ENCODE measurements around the gene SLC26A9.

Gene SLC26A9

DNA sequence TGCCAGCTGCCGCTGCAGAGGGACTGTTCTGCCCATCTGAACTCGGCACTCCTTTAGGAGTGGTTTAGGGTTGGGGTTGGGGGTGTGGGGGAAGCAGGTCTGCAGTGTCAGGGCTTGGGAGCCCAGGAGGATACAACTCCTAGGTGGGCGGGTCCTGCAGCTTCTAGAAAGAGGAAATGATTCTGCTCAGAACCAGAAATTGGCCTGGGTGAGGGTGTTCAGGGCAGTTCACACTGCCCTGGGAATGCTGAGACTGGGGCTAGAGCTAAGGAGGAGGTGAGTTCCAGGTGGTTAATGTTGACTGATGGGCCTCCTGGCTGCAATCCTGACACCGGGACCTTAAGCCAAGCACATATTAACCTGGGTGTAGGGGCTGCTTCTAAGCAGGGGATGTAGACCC lies 4.8 kb upstream of the SLC26A9 start:
- DNase-seq = no peak

DNA sequence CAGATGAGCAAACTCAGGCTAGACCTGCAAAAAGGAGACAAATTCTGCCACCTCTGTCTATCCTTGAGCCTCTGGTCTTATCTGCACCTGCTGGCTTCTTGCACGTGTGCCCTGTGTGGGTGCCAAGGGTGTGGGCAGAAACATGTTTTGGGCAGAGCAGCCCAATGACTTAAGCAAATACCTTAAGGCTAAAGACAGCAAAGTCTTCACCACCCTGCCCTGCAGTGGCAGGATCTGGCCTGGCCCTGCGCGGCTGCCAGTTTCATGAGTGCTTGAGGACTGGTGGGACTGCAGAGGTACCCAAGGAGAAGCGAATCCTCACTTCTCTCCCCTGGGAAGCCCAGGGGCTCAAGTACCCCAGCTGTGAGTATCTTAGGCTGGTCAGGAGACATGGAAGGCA lies 3.8 kb upstream of the SLC26A9 start:
- DNase-seq = no peak

DNA sequence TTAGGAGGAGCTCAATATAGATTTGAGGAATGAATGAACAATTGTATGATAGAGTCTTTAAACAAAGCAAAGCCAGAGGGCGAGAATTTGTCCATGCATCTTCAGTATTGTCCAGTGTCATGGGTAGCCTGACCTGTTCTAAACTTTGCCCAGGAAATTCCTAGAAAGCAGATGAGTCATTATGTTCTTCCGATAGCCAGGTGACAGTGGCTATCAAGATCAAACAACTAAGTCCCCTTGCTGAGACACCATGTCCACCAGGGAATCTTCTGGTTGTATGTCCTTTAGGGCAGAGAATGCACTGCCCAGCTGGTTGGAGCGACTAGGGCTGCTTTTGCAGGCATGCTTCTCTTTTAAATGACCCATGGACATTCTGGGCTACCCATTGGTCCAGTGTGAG lies 1.8 kb upstream of the SLC26A9 start:
- DNase-seq = no peak

DNA sequence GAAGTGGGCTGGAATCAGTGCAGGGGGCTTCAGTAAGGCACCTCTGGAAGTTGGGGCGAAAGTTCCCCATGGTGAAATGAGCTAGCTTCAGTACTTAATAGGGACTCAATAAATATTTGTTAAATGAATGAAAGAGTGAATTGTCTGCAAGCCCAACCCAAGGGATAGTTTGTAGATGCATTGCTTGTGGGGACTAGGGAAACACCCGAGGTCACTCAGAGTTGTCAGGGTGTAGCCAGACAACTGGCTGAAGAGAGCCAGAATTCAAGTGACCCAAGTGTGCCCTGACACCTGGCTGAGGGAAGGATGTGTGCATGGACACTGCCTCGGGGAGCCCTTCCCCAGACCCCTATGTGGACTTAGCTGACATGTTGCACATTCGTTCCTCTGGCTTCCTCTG lies 1.3 kb upstream of the SLC26A9 start:
- DNase-seq = no peak

DNA sequence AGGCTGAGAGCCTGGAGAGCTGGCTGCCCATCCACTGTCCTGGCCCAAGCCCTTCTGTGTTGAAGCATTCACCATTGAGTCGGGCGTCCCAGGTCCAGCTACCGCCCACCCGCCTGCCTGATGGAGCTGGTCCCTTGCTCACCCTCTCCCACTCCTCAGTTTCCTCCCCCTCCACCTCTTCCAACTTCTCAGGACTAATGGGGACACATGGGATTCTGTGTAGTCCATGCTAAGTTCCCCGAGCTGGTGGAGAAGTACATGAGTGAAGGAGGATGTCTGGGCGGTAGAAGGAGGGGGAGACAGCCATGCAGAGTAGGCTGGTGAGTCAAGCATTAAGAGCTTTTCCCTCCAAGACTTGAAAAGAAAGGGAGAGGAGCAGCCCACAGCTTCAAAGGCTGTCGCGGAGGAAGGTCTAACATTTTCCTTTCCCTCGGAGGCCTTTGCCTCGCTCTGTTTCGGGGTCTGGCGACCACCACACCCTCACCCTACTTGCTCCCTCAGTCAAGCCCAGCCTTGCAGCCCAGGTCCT lies 561 bp downstream of the SLC26A9 start:
- DNase-seq = no peak

DNA sequence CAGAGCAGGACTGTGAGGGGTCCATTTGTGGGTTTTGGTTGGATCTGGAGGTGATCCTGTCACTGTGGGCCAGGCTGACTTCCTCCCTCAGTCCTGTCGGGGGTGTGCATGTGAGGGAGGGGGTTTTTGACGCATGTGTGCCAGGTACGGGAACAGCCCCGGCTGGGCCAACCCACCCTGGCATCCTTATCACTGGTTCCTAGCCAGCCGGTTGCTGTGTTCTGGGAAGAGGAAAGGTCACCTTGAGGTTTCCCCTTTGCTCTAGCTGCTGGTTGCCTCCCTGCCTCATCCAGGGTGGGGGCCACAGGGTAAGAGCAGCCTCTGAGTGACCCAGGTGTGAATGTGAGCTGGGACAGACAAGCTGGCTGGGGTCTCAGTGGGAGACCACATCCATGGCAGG lies 2.5 kb downstream of the SLC26A9 start:
- DNase-seq = no peak

DNA sequence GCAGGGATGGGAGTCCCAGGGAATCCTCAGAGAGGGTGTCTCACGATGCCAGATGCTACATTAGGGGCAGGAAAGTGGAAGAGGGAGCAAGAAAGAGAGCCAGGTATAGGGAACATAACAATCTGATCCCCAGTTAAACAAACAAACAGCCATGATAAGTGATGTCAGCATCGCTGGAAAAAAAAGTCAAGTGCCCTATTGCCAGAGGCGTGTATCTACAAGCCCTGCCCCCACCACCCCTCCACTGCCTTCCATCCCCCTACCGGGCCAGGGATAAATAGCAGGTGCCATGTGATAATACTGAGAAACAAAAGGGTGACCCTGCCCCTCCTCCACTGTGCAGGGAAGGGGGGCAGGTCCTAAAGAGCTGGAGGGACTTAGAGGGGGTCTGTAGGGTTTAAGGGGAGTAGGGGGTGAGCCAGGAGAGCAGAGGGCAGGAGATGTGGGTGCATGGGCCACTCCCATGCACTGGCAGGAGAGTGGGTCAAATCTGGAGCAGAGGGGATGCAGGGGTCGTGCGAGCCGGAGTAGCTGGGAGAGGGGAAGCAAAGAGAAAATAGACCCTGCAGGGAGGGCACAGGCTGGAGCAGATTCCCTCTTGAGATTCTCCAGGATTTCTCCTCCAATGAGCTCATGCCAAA lies 3.4 kb downstream of the SLC26A9 start:
- no peak for DNase-seq

DNA sequence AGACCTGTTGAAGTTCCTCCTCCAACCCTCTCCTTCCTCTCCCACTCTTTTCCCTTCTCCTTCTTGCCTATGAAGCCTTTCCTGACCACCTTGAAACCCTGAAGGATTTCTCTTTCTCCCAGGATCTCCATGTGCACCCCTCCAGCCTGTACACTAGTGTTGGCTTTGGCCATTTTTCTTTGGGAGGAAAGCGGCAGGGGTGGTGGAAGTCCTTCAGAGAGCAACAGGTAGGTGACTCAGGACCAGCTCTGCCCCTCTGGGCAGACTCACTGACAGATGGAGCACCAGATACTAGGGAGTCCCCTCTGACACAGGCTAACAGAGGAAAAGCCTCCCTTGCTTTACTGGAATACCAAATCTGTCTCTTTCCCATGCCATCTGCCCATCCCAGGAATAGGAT lies 4.6 kb downstream of the SLC26A9 start:
- no peak for DNase-seq

DNA sequence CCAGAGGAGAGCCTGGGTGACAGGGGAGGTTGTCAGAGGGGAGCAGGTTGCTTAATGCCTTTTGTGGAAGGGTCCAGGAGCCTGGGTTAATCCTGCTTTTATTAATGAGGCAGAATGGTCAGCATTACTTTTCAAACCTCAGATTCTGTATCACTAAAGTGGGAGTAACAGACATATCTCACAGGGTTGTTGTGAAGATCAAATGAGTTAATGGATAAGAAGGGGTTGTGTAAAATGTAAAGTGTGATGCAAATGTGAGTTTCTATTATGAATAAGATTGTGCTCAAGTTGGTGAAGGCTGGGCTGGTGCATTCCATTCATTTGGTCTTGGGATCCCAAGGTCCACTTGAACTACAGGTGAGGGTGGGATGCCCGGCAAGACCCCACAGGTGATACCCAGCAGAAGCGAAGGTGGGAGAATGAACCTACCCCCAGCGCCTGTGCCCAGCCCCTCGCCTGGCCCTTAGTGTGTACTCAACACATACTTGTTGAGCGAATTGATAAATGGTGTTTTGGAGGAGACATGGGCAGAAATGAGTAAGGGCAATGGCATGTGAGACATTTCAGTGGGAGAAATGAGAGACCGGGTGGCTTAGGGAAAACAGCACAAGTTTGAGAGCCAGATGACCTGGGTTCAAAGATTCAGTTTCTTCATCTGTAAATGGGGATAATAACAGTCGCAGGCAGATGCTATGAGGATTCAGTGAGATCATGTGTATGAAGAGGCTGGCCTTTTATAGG lies 6.2 kb downstream of the SLC26A9 start:
- no peak for DNase-seq

DNA sequence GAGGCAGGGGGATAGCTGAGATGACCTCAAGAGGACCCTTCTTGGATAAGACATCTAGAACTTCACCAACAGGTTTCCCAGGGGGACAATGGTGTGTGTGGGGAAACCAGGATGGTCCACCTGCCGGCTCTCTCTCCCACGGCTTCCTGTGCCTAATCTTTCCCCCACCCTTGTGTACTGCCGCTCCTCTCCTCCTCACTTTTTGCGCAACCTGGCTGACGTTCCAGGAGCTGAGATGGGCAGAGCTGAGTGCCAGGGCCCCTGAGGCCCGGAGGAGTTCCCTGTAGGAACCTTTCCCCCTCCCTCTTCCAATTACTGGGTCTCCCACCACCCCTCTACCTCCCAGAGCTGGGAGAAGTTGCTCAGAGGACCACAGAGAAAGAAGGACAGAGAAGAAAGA lies 6.9 kb downstream of the SLC26A9 start:
- DNase-seq = no peak

DNA sequence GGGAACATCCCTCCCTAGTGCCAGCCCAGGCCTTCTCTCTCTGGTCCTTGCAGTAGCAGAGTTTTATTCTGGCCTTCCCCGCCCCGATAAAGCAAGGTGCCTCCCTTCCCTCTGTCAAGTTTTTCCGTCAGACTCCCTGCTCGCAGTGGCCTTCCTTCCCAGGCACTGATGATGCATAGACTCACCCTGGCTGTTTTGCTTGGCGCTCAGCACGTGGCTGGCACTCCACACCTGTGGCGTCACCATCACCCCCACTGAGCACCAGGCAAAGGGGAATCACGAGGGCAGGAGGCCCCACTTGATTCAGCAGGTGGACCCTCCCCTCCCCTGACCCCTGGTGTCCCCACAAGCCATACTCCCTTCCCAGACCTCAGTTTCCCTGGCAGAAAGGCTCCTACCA lies 7.4 kb downstream of the SLC26A9 start:
- no peak for DNase-seq

DNA sequence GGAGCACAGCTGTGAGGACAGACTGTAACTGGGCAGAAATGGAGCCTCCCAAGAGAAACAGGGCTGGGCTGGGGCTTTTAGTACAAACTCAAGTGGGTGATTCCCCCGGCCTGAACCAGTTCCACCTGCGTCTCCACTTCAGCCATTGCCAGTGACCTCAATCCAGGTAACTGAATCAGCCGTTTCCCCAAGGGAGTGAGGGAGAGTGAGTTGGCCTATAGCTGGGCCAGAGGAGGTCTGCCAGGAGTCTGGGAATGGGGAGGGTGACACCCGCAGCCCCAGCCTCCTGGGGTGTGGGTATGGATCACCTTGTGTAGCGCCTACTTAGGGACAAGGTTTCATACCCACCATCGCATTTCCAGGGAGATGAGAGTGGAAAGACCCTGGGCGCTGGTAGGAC lies 8.5 kb downstream of the SLC26A9 start:
- no peak for DNase-seq

DNA sequence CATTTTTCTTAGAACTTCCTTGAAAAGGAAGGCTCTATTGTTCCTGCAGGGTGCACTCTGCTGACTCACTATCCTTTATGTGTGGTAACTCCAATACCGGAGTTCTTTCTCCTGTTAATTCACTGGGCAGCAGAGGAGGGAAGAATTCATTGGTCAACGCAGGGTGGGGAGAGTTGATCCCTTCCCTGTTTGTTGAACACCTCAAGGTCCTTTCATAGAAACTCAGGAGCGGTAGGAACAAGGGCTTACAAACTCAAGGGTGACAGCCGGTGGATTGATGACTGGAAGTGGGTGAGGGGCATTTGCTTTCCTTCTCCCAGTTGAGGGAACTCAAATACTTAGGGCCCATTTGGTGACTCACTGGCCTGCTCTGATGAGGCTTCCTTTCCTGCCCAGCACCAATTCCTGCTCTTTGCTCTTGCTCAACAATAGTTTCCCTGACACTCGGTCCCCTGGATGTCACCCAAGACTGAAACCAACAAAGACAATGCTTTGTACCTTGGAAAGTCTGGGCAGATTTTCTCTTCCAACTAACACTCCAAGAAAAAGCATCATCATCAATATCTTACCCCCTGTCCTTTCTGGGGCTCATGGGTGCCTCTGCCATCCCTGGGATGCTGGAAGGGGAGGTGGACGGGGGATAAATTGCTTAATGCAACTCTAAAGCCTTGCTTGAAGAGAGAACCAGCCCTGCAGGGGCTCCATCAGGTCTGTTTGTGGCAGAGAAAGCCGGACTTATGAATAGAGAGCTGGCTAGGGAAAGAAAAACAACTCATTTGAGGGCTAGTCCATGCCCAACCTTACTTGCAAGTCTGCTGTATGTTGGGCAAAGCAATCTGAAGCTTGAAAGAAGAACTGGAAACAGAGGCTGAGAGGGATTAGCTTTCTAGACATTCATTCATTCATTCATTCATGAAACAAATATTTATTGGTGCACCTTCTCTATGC lies 9.3 kb downstream of the SLC26A9 start:
- no peak for DNase-seq

DNA sequence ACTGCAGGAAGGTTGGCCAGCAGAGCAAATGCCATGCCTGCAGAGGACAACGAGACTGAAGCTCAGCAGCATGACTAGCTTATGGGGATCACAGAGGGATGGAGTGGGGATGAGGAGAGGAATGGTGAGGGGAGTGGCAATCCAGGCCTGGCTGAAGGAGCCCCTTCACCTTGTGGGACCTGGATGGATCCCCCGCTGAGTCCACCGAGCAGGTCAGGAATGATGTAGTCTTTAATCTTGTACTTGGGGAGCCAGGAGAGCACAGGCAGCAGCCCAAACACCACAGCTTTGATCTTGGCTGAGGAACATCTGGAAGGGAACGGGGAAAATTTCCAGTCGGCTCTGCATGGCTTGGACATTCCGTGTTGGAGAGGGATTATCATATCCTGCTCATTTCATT lies 10.5 kb downstream of the SLC26A9 start:
- no peak for DNase-seq

DNA sequence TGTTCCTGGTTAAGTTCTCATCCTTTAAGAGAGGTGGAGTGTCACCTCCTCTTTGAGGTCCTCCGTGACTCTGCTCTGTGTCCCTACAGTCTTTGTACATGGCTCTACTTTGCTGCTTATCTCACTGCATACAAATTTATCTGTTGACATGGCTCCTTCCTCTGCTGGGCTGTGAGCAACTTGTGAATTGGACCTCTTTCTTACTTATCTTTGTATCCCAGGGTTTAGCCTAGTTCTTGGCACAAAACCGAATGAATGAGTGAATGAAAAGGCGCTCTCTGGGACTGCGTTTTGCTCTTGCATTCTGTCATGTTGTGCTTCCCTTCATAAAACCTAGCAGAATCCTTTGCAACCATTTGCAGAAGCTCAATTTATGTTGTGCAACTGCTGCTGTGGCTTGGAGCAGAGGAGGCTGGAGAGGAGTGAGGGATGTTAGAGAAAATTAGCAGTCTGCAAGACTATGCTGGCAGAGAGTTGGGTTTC lies 12.4 kb downstream of the SLC26A9 start:
- DNase-seq = no peak

DNA sequence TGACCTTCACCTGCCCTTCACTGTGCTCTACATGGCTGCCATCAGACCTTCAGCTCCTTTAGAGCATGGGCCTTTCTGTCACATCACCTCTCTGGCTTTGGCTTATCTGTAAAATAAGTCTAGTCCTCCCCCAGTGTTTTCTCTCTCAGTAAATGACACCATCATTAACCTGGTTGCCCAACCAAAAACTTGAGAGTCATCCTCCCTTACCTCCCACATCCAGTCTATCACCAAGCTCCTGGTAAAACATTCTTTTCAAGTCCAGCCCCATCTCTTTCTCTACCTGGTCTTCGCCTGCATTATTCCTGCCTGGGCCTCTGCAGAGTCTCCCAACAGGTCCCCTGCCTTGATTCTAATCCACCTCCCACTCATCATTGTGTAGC lies 13.1 kb downstream of the SLC26A9 start:
- no peak for DNase-seq

DNA sequence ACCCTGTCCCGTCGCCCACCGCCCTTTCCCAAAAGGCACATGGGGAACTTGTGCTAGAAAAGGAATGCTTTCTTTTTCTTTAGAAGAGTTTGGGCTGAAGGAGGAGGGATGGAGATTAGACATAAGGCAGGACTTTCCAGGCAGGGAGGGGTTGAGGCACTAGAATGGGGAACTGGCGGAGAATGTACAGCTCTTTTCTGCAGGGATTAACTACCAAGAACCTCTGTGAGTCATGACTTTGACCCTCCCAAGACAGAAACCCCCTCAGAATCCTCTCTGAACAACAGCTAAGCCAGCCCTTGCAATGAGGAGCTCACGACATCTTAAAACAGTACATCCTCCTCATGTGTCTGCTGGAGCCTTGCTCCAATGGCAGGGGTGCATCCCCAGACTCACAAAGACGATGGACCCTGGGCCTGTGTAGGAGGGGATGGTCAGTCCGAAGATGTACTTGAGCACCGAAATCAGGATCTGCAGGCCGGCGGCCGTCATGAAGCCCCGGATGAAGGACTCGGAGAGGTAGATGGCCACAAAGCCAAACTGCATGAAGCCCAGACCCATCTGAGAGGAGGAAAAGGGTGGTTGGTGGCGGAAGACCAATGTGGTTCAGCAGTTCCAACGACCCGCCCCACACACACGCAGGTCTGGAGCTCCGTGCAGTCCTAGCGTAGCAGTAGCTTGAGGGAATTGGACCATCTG lies 13.6 kb downstream of the SLC26A9 start:
- no peak for DNase-seq

DNA sequence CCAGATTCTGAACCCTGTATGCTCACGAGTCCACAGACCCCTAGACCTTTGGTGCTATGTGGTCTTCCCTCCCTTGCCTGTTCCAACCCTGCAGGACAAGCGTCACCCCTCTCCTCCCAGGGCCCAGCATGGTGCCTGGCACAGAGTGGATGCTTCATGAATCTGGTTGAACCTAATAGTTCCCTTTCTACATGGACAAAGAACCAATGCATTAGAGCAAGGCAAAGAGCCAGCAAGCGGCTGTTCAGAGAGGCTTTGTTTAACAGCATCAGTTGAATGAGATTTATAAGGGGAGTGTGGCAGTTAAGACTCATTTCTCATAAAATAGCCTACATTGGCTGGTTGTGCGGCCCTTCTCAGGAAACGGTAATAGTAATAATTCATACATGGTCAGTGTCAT lies 14.9 kb downstream of the SLC26A9 start:
- DNase-seq = no peak

DNA sequence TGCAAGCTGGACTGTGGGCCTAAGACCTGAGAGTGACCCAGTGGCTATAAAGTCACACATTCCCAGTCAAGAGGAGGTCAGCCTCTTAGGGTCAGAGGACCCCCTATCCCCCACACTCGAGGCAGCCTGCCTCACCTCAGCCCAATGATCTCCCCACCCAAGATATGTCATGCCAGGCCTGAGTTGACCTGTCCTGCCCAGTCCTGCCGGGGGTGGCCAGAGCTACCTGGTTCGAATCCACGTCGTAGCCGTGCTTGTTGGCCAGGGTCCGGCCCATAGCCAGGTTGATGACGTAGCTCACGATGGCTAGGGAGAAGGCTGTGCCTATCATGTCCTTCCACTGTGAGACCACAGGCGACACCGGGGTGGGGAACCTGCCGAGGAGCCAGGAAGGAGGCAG lies 15.6 kb downstream of the SLC26A9 start:
- DNase-seq = no peak

DNA sequence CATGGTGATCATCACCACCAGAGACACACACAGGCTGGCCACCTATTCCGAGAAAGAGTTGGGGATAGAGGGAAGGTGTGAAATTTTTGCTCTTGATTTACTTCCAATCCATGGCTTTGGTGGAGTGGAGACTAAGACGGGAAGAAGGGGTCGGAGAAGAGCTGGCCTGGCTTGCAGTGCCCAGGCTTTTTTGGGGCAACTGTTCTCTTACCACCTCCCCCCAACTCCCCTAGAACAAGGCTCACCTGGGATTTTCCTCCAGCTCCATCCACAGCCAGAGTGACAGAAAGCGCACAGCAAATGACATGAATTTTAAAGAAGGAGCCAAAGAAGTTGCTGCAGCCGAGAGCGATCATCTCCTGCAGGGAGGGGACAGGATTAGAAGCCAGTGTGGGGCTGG lies 16.0 kb downstream of the SLC26A9 start:
- no peak for DNase-seq

DNA sequence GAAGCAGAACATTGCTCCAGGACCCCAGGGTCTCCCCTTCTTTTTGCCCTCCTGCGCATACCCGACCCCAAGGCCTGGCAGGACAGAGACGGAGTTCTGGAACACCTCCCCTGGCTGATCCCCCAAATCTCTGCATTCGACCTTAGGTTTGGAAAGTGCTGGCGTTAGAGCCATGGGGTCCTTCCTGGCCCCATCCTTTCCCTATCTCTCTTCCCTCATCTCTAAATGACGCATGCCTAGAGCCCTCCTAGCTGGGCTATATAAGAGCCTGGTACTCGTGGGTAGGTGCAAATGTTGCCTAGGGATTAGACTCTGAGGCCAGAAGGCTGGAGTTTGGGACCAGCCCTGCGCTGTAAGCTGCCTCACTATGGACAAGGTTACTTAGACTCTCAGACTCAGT lies 16.6 kb downstream of the SLC26A9 start:
- DNase-seq = no peak

DNA sequence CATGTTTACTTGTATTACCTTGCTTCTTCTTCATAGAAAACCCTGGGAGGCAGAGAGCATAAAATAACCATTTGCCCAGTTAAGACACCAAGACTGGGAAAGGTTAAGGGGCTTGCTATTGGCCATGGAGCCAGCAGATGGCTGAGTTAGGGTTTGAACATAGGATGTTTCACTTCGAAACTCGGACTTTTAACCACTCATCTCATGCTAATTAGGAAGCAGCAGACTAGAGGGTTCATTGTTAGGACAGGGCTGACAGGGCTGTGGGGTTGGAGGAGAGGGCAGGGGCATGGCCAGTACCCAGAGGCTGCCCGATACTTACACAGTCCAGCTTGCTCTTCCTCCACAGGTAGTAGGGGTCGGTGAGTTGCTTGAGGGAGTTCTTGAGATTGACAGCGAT lies 17.0 kb downstream of the SLC26A9 start:
- DNase-seq = no peak

DNA sequence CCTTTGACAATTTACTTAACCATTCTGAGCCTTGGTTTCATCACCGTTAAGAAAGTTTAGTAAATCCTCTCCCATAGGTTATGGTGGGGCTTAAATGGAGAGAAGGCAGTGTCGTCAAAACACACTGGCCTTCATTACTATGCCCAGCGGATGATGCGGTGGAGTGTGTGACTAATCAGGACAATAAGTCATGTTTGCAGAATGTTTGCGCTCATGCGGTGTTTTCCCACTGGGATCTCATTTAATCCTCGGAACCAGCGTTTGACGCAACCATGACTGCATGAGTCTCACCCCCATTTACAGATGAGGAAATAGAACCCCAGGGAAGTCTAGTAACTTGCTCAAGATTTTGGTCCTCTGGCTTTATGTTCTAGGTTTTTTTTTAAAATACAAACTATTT lies 17.5 kb downstream of the SLC26A9 start:
- DNase-seq = no peak

Data from activated CD4-positive, alpha-beta T cell treated with anti-CD3 and anti-CD28 coated beads, Interleukin-2, amount 50 U/mL, for 1 hour (primary cell).